ENCODE results near the gene SLC6A5. TPM values are rescaled to one million over a fixed set of nuclear protein-coding genes. Genes with fewer than 3 reads are reported as not detected.

The SLC6A5 gene
- total RNA-seq, 1 donor from 2014 or later: not detected

DNA sequence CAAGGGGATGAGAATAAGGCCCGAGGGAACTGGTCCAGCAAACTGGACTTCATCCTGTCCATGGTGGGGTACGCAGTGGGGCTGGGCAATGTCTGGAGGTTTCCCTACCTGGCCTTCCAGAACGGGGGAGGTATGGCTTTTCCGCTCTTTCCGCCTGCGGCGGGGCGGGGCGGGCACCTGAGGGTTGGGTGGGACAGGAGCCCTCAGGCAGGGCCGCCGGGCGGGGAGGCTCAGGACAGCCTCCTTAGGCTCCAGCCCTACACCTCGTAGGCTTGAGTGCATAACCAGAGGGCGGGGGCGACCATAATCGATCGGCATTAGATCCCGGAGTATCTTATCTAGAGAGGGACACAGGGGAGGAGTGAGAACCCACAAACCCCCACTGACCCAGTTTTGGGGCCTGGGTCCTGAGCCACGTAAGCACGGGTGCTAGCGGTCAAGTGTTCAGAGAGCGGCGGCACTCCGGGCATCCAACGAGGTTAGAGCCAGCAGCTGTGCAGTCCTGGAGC, 4.9 kb downstream of the SLC6A5 start:
- TF ChIP-seq, protein P1, sequence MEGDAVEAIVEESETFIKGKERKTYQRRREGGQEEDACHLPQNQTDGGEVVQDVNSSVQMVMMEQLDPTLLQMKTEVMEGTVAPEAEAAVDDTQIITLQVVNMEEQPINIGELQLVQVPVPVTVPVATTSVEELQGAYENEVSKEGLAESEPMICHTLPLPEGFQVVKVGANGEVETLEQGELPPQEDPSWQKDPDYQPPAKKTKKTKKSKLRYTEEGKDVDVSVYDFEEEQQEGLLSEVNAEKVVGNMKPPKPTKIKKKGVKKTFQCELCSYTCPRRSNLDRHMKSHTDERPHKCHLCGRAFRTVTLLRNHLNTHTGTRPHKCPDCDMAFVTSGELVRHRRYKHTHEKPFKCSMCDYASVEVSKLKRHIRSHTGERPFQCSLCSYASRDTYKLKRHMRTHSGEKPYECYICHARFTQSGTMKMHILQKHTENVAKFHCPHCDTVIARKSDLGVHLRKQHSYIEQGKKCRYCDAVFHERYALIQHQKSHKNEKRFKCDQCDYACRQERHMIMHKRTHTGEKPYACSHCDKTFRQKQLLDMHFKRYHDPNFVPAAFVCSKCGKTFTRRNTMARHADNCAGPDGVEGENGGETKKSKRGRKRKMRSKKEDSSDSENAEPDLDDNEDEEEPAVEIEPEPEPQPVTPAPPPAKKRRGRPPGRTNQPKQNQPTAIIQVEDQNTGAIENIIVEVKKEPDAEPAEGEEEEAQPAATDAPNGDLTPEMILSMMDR (conservative IDR thresholded peaks at IDR 0.05; ENCODE audit: low read depth, low read length): no peak
- no peak overlapping the region for H3K4me3 ChIP-seq (ENCODE audit: low read depth, low read length)
- DNase-seq (ENCODE audit: low read depth): no peak

DNA sequence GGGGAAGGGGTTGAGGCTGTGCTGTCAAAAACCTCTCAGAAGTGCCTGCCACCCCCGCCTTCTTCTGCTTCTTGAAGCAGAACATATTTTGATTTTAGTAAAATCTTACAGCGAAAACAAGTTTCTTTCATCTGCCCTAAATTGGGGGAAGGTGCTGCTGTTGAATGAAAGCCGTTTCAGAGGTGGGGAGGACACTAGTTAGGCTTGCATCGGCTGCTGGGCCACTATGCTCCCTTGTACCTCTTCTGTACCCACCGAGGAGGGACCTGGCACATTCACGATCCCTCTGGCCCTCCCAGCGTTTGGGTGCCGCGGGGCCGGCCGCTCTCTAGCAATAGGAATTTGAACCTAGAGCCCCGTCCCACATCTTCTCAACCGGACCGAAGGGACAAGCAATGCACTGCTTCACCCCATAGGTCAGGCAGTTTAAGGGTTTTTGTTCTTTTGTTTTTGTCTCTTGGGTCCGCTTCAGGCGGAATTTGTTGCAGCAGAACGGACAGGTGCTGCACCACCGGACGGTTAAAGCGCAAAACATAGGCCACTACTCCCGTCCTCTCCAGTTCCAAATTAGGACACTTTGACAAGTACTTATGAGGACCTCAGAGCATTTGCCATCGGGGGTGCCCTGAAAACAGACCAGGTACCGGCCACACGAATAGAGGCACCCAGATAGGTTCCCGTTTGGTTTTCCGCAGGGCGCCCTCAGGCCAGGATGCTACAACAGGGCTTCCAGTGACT, 5.6 kb downstream of the SLC6A5 start:
- no peak overlapping the region for H3K4me3 ChIP-seq (ENCODE audit: low read depth, low read length)
- TF ChIP-seq, protein P1 (conservative IDR thresholded peaks at IDR 0.05; ENCODE audit: low read depth, low read length): no peak
- no peak for DNase-seq (ENCODE audit: low read depth)

DNA sequence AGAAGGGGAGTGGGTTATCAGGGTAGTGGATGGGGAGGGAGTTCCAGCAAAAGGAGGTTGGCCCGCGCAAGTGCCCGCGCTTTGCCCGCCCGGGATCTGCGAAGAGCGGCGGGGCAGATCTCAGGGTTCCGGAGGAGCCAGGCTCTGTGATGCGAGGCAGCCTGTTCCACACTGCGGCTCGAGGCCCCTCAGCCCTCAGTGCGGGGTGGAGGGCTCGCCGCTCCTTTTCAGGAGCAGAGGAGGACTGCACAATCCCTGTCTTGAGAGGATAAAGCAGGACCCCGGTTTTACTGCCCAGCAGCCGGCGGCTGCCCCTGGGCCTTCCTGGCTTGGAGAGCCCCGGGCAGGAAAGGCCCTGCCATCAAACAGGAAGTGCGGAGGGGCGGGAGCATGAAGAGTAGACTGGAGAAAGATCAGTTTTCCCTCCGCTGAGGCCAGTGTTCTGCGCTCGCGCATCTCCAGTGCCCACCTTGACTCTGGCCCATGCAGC, 6.2 kb downstream of the SLC6A5 start:
- H3K4me3 ChIP-seq (ENCODE audit: low read depth, low read length): no peak overlapping the region
- DNase-seq (ENCODE audit: low read depth): no peak
- TF ChIP-seq, protein P1 (conservative IDR thresholded peaks at IDR 0.05; ENCODE audit: low read depth, low read length): no peak

DNA sequence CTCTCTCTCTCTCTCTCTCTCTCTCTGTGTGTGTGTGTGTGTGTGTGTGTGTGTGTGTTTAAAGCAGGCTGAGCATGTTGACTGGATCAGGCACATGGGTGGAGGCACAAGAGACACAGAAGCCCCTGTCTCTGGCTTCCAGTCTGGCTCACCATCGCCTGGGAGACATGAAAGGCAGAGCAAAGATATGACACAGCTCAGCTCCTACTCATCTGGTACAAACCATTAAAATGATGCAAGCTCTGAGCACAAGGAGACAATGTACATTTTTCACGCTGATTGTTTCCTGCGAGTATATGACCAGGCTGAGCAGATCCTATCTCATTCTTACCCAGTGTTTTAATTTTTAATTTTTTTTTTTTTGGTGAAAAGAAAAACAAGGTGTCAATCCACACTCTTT, 9.5 kb downstream of the SLC6A5 start:
- DNase-seq (ENCODE audit: low read depth): no peak
- TF ChIP-seq, protein P1 (conservative IDR thresholded peaks at IDR 0.05; ENCODE audit: low read depth, low read length): no peak
- H3K4me3 ChIP-seq (ENCODE audit: low read depth, low read length): no peak overlapping the region

DNA sequence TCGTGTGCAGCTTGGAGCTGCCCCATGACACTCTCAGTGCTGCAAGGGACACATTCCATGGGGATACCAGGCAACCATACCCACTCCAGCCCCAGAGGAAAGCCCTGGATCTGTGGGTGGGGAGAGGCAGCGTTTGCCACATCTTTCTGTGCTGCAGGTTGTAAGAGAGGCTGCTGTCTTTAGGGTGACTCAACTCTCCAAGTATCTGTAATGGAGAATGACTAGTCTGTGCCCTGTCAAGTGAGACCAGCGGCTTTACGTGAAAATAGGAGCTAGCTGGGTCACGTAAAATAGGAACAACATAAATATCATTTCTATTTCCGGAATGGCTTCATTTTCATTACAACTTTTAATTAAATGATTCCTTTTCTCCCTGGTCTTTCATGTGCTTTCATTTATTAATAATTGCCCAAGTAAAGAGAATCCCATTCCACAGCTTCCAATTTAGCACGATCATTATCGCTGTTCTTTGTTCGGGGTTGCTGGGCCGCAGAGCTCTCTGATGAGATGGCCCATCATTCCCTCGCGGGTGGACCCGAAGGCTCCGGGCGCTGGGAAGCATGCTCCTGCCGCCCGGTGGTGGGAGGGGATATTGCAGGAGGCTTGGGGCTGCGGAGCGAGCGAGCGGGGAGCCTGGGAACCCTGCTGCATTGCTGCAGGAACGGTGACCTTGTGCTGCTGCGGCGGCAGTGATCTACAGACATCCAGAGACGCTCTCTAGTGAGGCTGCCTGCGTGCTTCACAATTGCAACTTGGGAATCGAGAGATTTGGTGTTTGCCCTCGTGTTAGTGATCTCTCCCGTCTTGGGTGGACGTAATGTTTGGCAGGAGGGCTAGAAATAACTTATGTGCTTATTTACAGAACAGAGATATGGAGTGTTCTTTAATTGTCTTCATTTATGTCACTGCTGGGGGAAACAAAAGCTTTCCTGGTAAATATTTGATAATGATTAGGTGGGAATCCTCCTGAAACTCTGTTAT, 10.6 kb downstream of the SLC6A5 start:
- peak overlapping the region; percentile 33 for H3K4me3 ChIP-seq (ENCODE audit: low read depth, low read length)
- TF ChIP-seq, protein P1 (conservative IDR thresholded peaks at IDR 0.05; ENCODE audit: low read depth, low read length): peak; percentile 92
- DNase-seq (ENCODE audit: low read depth): peak; percentile 61

DNA sequence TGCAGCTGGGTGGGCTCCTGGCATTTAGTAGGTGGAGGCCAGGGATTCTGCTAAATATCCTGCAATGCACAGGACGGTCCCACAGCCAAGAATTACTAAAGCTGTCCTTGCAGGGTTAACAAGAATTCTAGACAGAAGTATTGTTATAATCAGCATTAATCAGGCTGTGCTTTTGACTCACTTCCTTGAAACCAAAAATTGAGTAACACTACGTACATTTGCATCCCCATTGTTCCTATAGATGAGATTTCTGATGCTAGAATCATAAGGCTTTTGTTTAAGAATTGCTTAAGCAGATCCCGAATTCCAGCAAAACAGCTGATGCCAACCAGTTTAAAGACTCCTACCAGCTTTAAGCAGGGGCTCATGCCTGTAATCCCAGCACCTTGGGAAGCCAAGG, 11.4 kb downstream of the SLC6A5 start:
- TF ChIP-seq, protein P1 (conservative IDR thresholded peaks at IDR 0.05; ENCODE audit: low read depth, low read length): no peak
- no peak for DNase-seq (ENCODE audit: low read depth)
- no peak overlapping the region for H3K4me3 ChIP-seq (ENCODE audit: low read depth, low read length)

Measured in epithelial cell of proximal tubule (primary cell).